NCI-H82 treated with DMSO at 0.1 percent for 48 hours (cell line): ENCODE measurements around the gene RASA1.
A peak's percentile ranks its signal among the peaks of the same experiment; 100 is the strongest.

Experiments
- DNase-seq: peaks from one replicate; lab custom pipeline; 2025; ENCODE audit not compliant: unreplicated experiment; lab: John Stamatoyannopoulos, UW

RASA1 gene

GRCh38 chr5:87400305-87400899, 132.7 kb downstream of the RASA1 start:
- no peak for DNase-seq

DNA sequence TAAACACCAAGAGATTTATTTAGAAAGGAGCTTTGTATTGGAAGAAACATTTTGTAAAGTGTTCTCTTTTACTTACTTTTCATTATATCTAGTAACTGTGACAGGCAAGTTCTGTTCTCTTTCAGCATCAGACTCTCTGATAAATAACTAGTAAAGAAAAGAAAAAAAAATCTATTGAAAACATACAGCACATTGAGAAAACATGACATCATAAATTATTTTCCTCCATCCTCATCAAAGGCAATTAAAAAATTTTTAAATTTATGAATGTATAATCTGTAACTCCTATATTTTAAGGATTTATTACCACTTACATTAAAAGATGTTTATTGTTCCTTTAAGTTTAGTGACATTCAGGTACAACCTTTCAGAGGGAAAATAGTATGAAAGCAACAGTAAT, 133.9 kb downstream of the RASA1 start:
- no peak for DNase-seq

DNA sequence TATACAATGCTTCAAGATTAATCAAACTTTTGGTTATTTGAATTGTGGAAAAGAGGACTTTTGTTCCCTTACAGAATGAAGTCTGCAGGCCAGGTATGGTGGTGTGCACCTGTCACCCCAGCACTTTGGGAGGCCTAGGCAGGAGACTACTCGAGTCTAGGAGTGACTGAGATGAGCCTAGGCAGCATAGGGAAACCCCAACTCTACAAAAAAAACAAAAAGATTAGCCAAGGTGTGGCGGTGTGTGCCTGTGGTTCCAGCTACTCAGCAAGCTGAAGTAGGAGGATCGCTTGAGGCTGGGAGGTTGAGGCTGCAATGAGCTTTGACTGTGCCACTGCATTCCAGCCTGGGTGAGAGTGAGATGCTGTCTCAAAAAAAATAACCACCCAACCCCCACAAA, 135.7 kb downstream of the RASA1 start:
- DNase-seq: no peak

GRCh38 chr5:87403899-87404298, 136.2 kb downstream of the RASA1 start:
- DNase-seq: no peak

- no peak for DNase-seq
These were observed 136.7 kb downstream of the RASA1 start for GRCh38 chr5:87404359-87404758.

GRCh38 chr5:87405472-87406155, 137.9 kb downstream of the RASA1 start:
- no peak for DNase-seq

DNA sequence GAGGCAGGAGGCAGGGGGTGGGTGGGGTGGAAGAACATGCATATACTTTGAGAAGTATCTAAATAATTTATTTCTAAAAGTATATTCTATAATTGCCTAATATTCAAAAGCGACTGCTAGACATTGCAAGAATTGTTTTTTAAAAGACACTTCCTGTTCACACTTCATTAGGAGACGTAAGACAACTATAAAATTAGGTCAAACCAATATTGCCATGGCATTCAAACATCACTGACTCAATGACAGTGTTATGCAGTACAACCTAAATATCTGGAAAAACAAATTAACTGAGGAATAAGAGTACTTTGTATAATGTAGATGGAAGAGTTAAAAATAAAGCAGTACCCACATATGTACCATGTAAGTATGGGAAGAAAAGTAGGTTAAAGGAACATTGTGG, 140.5 kb downstream of the RASA1 start:
- no peak for DNase-seq

DNA sequence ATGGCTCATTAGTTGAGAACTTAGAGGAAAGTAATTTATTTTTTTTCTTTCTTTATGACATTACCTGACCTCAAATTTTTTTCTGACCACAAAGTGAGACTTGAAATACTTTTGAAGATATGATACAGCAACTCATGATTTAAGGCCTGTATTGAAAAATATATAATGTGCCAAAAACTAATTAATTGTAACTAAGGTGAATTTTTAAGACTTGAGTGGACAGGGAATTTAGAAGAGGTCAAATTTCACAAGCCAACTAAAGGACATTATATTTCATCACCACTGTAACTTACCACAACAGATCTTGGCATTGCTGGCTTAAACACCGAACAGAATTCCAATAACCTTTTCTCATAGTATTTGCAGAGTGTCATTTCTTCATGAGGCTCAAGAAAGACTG, 143.2 kb downstream of the RASA1 start:
- no peak for DNase-seq

GRCh38 chr5:87411586-87411972, 143.9 kb downstream of the RASA1 start:
- no peak for DNase-seq

GRCh38 chr5:87411973-87412629, 144.4 kb downstream of the RASA1 start:
- DNase-seq: no peak

GRCh38 chr5:87412630-87413342, 145.1 kb downstream of the RASA1 start, which contains the start of gene CCNH:
CCNH (minus strand) TSS chr5:87412930; CDS start chr5:87412794, 136 bp downstream.
- peak; percentile 91 for DNase-seq

DNA sequence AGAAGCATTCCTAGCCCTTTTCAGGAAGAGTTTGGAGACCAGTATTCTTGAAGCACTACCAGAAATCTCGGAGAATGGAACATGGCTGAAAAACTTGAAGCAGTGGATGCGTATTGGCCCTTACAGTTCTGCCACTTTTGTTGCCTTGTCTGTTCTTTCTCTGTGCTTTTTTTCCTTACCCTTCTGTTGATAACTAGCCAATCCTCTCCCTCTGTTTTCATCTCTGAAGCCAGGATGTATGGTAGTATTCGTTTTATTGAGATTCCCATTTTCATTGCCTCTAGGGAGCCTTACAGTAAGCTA, 145.6 kb downstream of the RASA1 start:
- no peak for DNase-seq

DNA sequence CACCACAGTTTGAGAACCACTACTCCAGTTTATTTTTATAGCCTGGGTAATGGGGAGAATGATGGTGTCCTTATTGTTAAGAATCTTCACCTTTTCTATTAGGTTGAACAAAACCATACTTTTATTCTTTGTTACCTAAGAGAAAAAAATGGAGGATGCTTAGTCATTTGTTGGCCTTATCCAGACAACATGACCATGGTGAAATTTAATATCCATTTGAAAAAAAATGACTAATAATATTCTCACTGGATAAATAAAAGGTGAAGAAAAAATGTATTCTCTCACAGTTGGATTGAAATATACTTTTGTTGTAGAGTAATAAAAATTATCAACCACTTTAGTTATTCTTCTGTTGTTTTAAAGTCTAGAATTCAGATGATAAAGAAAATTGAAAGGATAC, 150.8 kb downstream of the RASA1 start:
- no peak for DNase-seq

DNA sequence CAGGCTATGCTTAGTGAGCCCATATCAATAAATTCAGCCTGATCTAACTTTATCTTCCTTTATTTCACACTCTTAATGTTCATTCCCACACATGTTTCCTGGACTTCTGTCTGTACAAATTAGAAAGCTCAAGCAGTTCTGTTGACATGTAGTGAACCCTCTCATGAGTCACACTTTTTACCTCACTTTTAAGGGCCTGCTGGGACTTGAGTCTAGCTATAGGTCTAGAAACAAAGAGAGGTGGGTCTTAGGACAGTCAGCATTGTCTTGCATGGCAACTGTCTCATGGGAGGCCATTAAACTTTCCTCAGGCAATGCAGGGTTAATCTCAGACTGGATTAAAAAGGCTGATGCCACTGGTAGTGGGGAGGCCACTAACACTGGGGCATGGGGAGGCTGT, 153.6 kb downstream of the RASA1 start:
- DNase-seq: no peak

DNA sequence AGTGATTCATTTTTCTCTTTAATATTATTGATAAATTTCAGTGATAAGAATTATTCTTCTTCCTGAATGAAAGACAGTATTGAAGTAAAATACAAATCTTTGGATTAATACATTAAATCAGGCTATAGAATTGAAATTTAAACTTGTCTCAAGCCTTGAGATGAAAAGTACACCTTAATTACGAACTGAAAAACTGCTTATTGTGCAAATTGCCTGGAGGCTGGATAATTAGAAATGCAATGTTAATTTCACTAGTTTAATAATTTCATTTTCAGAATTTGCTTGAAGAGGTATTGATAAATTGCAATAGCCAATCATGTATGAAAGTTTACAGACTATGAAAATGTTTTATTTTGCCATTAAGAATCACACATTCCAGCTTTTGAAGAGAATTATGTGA, 156.1 kb downstream of the RASA1 start:
- DNase-seq: no peak

DNA sequence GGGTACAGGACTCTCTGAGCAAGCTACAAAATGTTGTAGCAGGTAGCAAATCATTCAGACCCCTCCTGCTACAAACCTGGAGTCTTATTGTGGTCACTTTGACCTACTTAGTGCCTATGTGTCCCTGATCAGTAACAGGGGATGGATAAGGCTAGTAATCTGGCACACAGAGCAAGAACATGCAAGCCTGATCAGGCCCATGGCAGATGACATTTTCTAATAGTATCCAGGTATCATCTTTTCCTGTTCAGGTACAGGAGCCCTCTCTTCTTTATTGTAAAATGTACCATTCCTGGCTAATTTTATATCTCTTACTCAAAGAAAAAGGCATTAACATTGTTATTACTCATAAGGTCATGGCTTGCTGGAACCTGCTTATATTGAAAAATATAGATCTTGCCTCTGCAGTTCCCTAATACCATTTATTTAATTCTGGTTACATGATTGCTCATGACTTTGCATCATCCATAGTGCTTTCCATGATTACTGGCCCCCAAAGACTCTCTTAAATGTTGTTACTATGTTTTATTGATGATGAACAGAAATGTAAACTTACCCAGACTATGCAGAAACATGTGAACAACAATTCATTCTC, 163.3 kb downstream of the RASA1 start:
- no peak for DNase-seq

GRCh38 chr5:87432460-87432859, 164.8 kb downstream of the RASA1 start:
- no peak for DNase-seq

GRCh38 chr5:87433945-87434344, 166.3 kb downstream of the RASA1 start:
- no peak for DNase-seq

DNA sequence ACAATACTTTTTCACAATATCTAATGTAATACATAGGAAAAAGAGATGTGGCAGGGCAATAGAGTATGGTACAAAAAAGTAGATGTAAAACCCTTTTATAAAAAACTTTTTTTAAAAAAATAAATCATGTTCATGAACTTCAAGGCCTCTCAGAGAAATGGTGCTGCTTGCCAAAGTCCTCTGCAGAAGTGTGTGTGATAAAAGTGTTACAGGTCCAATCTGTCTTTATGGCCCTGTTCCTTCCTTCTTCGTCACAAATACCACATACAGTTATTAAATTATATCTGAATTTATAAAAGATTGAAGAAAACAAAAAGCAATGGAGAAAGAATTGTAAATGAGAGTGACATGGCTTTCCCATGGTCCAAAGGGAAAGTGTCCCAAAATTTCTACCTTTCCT, 166.8 kb downstream of the RASA1 start:
- DNase-seq: no peak

DNA sequence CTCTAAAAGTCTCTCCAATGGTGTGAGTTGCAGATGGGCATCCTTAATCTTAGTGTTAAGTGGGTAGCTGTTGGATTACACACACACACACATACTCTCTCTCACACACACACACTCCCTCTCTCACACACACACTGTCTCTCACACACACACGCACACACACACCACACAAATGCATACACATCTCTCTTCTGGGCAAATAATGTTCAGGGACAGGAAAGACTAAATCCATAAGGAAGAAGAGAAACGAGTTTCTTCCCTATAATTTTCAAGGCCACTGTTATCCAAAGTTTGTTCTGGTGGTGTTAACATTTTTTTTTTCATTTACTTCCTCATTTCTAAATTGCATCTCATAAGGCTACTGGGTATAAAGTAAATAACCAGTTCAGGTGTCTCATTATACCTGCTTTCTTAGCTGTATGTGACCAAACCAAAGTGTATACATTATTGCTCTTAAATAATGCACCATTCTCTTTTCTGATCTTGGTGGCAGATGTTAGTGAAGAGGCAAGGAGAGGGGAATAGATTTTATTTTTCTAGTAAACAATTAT, 167.5 kb downstream of the RASA1 start:
- no peak for DNase-seq

- DNase-seq: no peak
These were observed 170.0 kb downstream of the RASA1 start for GRCh38 chr5:87437724-87438123.
